ENCODE measurements around the gene RAB40C. TPM values are rescaled to one million over a fixed set of nuclear protein-coding genes. Genes with fewer than 3 reads are reported as not detected.

Gene RAB40C
- total and polyA plus RNA-seq, 2 donors (not counting 1 experiment from before 2014, with no cell fraction given) = 3.2 to 11.6 TPM

DNA sequence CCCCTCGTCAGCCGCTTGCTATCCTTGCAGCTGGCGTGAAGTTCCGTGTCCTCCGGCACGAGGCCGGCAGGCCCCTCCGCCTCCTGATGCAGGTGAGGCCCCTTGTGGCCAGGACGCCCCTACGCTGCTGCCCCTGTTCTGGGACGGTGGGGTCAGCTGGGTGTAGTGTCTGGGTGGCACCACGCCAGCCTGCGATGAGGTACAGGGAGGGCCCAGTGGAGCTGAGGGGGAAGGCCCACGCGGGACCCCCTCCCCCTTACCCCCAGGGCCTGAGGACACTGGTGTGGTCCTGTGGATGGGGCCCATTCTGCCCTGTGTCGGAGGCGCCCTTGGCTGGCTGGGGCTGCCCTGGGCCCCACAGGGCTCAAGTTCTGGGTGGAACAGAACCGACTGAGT, 7.7 kb upstream of the RAB40C start:
- no peaks in the 10 kb centered on the region for H3K9me3 ChIP-seq (ENCODE audit: control insufficient read depth, insufficient read depth, low read depth, low read length)
- H3K36me3 ChIP-seq (ENCODE audit: control insufficient read depth, insufficient read depth, low read length) = peaks cover 4% of the 10 kb centered on the region
- DNase-seq (ENCODE audit: low read depth in 2 of 2) = no peak

DNA sequence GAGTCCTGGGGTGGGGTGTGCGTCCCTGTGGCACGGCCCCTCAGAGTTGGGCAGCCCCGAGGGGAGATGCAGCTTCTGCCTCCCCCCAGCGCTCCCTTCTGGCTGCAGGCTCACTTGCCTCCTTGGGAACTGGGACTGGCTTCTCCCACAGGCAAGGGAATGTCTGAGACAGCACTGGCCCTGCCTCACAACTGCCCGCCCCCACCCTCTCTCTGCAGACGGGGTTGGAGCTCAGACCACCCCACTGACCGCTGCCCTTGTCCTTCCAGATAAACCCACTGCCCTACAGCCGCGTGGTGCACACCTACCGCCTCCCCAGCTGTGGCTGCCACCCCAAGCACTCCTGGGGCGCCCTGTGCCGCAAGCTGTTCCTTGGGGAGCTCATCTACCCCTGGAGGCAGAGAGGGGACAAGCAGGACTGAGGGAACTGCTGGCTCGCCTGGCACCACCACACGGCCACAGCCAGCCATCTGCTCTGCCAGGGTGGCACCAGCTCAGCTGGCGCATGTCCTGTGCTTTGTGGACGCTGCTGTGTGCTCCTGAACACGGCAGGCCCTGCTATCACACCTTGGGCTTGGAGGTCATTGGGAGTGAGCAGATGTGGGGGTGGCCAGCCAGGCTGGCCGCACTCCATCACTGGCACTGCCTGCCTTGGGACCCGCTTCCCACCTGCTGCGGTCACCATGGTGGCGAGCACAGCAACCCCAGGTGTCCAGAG, 7.1 kb upstream of the RAB40C start:
- TF ChIP-seq, protein P1, sequence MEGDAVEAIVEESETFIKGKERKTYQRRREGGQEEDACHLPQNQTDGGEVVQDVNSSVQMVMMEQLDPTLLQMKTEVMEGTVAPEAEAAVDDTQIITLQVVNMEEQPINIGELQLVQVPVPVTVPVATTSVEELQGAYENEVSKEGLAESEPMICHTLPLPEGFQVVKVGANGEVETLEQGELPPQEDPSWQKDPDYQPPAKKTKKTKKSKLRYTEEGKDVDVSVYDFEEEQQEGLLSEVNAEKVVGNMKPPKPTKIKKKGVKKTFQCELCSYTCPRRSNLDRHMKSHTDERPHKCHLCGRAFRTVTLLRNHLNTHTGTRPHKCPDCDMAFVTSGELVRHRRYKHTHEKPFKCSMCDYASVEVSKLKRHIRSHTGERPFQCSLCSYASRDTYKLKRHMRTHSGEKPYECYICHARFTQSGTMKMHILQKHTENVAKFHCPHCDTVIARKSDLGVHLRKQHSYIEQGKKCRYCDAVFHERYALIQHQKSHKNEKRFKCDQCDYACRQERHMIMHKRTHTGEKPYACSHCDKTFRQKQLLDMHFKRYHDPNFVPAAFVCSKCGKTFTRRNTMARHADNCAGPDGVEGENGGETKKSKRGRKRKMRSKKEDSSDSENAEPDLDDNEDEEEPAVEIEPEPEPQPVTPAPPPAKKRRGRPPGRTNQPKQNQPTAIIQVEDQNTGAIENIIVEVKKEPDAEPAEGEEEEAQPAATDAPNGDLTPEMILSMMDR (conservative IDR thresholded peaks at IDR 0.05 in 1 of 2, IDR thresholded peaks at IDR 0.05 in 1 of 2; ENCODE audit: low read depth in 1 of 2, low read length in 2 of 2) = no peak
- no peak for TF ChIP-seq EZH2 (IDR thresholded peaks at IDR 0.05; ENCODE audit: low read length, missing control alignments)
- no peak for DNase-seq (ENCODE audit: low read depth in 2 of 2)
- no peak overlapping the region for H3K4me3 ChIP-seq (replicated peaks in 1 of 4; ENCODE audit: control extremely low read depth in 1 of 4, insufficient read depth in 1 of 4, low read depth in 3 of 4, low read length in 4 of 4)
- no peaks in the 10 kb centered on the region for H4K20me1 ChIP-seq (ENCODE audit: control insufficient read depth, extremely low read depth, insufficient read depth, low read length)
- peaks cover 4% of the 10 kb centered on the region for H3K36me3 ChIP-seq (ENCODE audit: control insufficient read depth, insufficient read depth, low read length)
- no peak overlapping the region for H2AFZ ChIP-seq (ENCODE audit: low read length)
- no peak overlapping the region for H3K9ac ChIP-seq (ENCODE audit: insufficient read depth, low read length)
- H3K79me2 ChIP-seq (ENCODE audit: control insufficient read depth, insufficient read depth, low read length) = peaks cover under 1% of the 10 kb centered on the region
- no peaks in the 10 kb centered on the region for H3K27me3 ChIP-seq (ENCODE audit: control insufficient read depth, insufficient read depth, low read length)
- H3K9me3 ChIP-seq (ENCODE audit: control insufficient read depth, insufficient read depth, low read depth, low read length) = no peaks in the 10 kb centered on the region
- H3K4me1 ChIP-seq (ENCODE audit: control insufficient read depth, extremely low read depth, insufficient read depth, low read length) = peaks cover 7% of the 10 kb centered on the region
- H3K27ac ChIP-seq (ENCODE audit: insufficient read depth, low read length) = no peak overlapping the region
- no peak overlapping the region for H3K4me2 ChIP-seq (ENCODE audit: extremely low read depth, insufficient read depth, low read length)

More for the DNA sequence above, 7.7 kb upstream of the RAB40C start:
- Histone ChIP-seq H3K4me3 (replicated peaks in 1 of 4; ENCODE audit: control extremely low read depth in 1 of 4, insufficient read depth in 1 of 4, low read depth in 3 of 4, low read length in 4 of 4) (no peak overlapping the region), H3K27me3 (ENCODE audit: control insufficient read depth, insufficient read depth, low read length) (no peaks in the 10 kb centered on the region), H3K27ac (ENCODE audit: insufficient read depth, low read length) (no peak overlapping the region), H4K20me1 (ENCODE audit: control insufficient read depth, extremely low read depth, insufficient read depth, low read length) (no peaks in the 10 kb centered on the region), H3K4me1 (ENCODE audit: control insufficient read depth, extremely low read depth, insufficient read depth, low read length) (peaks cover 6% of the 10 kb centered on the region), H3K79me2 (ENCODE audit: control insufficient read depth, insufficient read depth, low read length) (no peaks in the 10 kb centered on the region), H3K4me2 (ENCODE audit: extremely low read depth, insufficient read depth, low read length) (no peak overlapping the region), H3K9ac (ENCODE audit: insufficient read depth, low read length) (no peak overlapping the region), H2AFZ (ENCODE audit: low read length) (no peak overlapping the region)
- TF ChIP-seq, protein P1 (conservative IDR thresholded peaks at IDR 0.05 in 1 of 2, IDR thresholded peaks at IDR 0.05 in 1 of 2; ENCODE audit: low read depth in 1 of 2, low read length in 2 of 2) = no peak
- TF ChIP-seq EZH2 (IDR thresholded peaks at IDR 0.05; ENCODE audit: low read length, missing control alignments) = no peak

DNA sequence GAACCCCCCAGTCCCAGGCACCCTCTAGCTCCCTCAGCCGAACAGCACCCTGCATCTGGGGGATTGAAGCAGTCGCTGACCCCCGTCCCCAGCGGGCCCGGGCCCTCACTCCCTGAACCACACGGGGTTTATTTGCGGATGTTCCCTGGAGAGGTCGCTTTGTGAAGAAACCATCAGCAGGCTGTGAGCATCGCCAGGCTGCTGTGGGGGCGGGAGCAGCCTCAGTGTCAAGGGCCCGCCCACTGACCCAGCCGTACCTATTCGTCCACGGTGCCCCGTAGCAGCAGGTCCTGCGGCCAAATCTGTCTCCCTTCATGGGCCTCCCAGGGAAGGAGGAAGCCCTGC, 6.4 kb upstream of the RAB40C start:
- Histone ChIP-seq H3K36me3 (ENCODE audit: control insufficient read depth, insufficient read depth, low read length) (peaks cover 4% of the 10 kb centered on the region), H3K9ac (ENCODE audit: insufficient read depth, low read length) (no peak overlapping the region), H3K79me2 (ENCODE audit: control insufficient read depth, insufficient read depth, low read length) (peaks cover 4% of the 10 kb centered on the region), H3K4me2 (ENCODE audit: extremely low read depth, insufficient read depth, low read length) (no peak overlapping the region), H3K27me3 (ENCODE audit: control insufficient read depth, insufficient read depth, low read length) (no peaks in the 10 kb centered on the region), H3K27ac (ENCODE audit: insufficient read depth, low read length) (no peak overlapping the region), H4K20me1 (ENCODE audit: control insufficient read depth, extremely low read depth, insufficient read depth, low read length) (no peaks in the 10 kb centered on the region), H3K9me3 (ENCODE audit: control insufficient read depth, insufficient read depth, low read depth, low read length) (no peaks in the 10 kb centered on the region), H2AFZ (ENCODE audit: low read length) (no peak overlapping the region), H3K4me1 (ENCODE audit: control insufficient read depth, extremely low read depth, insufficient read depth, low read length) (peaks cover 11% of the 10 kb centered on the region), H3K4me3 (replicated peaks in 1 of 4; ENCODE audit: control extremely low read depth in 1 of 4, insufficient read depth in 1 of 4, low read depth in 3 of 4, low read length in 4 of 4) (no peak overlapping the region)
- DNase-seq (ENCODE audit: low read depth in 2 of 2) = no peak
- TF ChIP-seq, protein P1 (conservative IDR thresholded peaks at IDR 0.05 in 1 of 2, IDR thresholded peaks at IDR 0.05 in 1 of 2; ENCODE audit: low read depth in 1 of 2, low read length in 2 of 2) = no peak
- TF ChIP-seq EZH2 (IDR thresholded peaks at IDR 0.05; ENCODE audit: low read length, missing control alignments) = no peak

Measured in fibroblast of lung (primary cell).